Measurements from ENCODE around the gene ASB2.

DNA sequence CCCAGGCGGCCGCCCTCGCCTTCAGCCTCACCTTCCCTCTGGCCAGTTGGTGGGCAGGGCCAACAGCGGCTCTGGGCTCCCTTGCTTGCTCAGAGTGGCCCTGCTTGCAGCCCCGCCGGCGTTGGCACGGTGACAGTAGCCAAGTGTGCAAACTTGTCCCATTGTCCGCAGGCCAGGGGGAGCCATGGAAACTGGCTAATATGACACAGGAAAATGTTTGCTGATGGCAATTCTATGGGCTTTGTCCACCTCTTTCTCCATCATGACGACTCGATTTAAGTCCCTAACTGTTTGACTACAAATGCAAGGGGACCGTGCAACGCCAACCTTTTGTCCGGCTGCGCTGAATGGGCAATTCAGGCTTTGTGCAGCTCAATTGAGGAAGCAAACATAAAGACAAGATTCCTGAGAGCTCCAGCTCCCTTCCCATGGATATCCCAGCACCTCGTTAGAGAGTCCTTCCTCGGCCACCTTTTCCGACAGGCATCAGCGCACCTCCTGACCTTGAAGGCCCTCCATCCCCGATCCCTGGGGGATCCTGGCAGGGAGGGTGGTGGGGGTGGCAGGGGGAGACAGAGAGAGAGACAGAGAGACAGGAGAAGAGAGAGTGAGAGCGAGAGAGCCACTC, 50.0 kb downstream of the ASB2 start:
- no peak for TF ChIP-seq YY1 (IDR thresholded peaks at IDR 0.05; ENCODE audit: insufficient read depth, insufficient read length)
- no peak for TF ChIP-seq ZNF274 (IDR thresholded peaks at IDR 0.05; ENCODE audit: low read depth, low read length)
- TF ChIP-seq SUZ12 (IDR thresholded peaks at IDR 0.05; ENCODE audit: extremely low read depth, insufficient read depth, insufficient read length): no peak

Data from NT2/D1 (cell line).